Tibial nerve (tissue), 4 donors: ENCODE results near the gene PTPN9. TPM values are rescaled to one million over a fixed set of nuclear protein-coding genes. Genes with fewer than 3 reads are reported as not detected.
"Not testable (repeated sequence)": the region's sequence is repeated elsewhere in the genome, so short reads cannot be mapped to it uniquely, and the experiment has no call there.

Source experiments
- DNase-seq, 2 donors: peaks; one replicate each; pipeline ENCODE4 v3.0.0-alpha.2; 2019; ENCODE audit warnings: low spot score in 2 of 2
- H3K27ac ChIP-seq, 4 donors: fragments of 200-600 bp; sonication (generic) in 3 of 4; one replicate each; pipeline ENCODE4 v1.5.1; 2017 to 2019; ENCODE audit warnings: mild to moderate bottlenecking in 1 of 4
- H3K27me3 ChIP-seq, 2 donors: fragments of 200-600 bp; sonication (generic) in 1 of 2; one replicate each; pipeline versions ENCODE4 v1.5.1 to v1.6.0; 2017 to 2019
- H3K36me3 ChIP-seq, 3 donors: fragments of 200-600 bp; sonication (generic); one replicate each; pipeline ENCODE4 v1.5.1; 2018 to 2019
- H3K4me1 ChIP-seq, 4 donors: fragments of 200-600 bp; sonication (generic) in 3 of 4; one replicate each; pipeline ENCODE4 v1.5.1; 2017 to 2019
- H3K4me3 ChIP-seq, 4 donors: fragments of 200-600 bp; sonication (generic) in 3 of 4; one replicate each; pipeline ENCODE4 v1.5.1; 2017 to 2019; ENCODE audit warnings: mild to moderate bottlenecking in 1 of 4, moderate library complexity in 1 of 4
- H3K9me3 ChIP-seq, 4 donors: fragments of 200-600 bp; sonication (generic) in 3 of 4; one replicate each; pipeline ENCODE4 v1.5.1; 2017 to 2019
- EP300 ChIP-seq, 2 donors: sonication (generic); formaldehyde crosslinking; IDR thresholded peaks; one replicate each; pipeline ENCODE4 v1.6.1; 2017; ENCODE audit warnings: antibody characterized with exemption in 2 of 2, mild to moderate bottlenecking in 1 of 2
- POLR2A ChIP-seq, 2 donors: fragments of 450-650 bp; IDR thresholded peaks; one replicate each; pipeline ENCODE4 v1.6.1; 2017; ENCODE audit warnings: antibody characterized with exemption in 2 of 2, mild to moderate bottlenecking in 2 of 2, moderate library complexity in 2 of 2
- WGBS, 2 donors: methylation state at CpG; one replicate each; pipeline ENCODE4 v1.1.5; 2018; 5-methylcytosine and 5-hydroxymethylcytosine counted together
- total RNA-seq, 4 donors: library from RNA; depleted of rRNA; stranded (reverse); fragments of >200 nt; gene quantifications; one replicate each; pipeline ENCODE4 v1.1.0, GENCODE V29; 2016
- TF ChIP-seq, protein P1 (sequence below), 5 experiments: fragments of 200-600 bp in 3 of 5; fragments of 450-650 bp in 2 of 5; sonication (generic) in 3 of 5; IDR thresholded peaks; one replicate each; pipeline ENCODE4 v1.5.1; 2016 to 2019; ENCODE audit warnings: antibody characterized with exemption in 5 of 5, mild to moderate bottlenecking in 3 of 5, moderate library complexity in 2 of 5

Gene PTPN9
- total RNA-seq, 4 donors from 2014 or later = 24.3 to 45.0 (median 32.0) TPM

DNA sequence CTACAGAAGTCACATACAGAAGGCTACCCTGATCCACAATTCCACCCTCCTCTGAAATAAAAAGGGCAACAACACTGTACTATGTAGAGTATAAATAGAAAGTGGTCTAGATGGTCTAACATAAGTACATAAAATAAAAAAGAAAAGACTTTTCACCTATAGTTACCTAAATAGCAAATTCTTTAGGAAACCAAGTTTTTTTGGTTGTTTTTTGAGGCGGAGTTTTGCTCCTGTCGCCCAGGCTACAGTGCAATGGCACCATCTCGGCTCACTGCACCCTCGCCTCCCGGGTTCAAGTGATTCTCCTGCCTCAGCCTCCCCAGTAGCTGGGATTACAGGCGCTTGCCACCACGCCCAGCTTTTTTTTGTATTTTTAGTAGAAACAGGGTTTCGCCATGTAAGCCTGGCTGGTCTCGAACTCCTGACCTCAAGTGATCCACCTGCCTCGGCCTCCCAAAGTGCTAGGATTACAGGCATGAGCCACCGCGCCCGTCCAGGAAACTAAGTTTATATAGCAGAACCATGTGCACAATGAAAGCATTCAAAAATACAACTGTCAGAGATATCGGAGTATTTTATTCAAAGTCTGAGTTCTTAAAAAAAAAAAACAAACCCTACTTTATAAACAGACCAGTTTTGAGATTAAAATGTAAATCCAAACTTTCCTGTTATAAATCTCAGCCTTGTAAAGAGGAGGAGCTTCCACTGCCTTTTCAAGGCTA lies 129.4 kb downstream of the PTPN9 start:
- DNase-seq = no peak
- Histone ChIP-seq H3K4me1 (peaks cover 0 to 41% (median 18%) of the 10 kb centered on the region in 4 donors), H3K9me3 (no peaks in the 10 kb centered on the region), H3K27me3 (no peaks in the 10 kb centered on the region), H3K4me3 (peak overlapping the region; percentile 68 to 93 (median 89)), H3K36me3 (no peaks in the 10 kb centered on the region), H3K27ac (peak overlapping the region in 2 of 4 donors; percentile 99)
- WGBS, 2 donors = 51 to 53% methylated on average over 14 of the region's 14 CpGs
- TF ChIP-seq, protein P1, sequence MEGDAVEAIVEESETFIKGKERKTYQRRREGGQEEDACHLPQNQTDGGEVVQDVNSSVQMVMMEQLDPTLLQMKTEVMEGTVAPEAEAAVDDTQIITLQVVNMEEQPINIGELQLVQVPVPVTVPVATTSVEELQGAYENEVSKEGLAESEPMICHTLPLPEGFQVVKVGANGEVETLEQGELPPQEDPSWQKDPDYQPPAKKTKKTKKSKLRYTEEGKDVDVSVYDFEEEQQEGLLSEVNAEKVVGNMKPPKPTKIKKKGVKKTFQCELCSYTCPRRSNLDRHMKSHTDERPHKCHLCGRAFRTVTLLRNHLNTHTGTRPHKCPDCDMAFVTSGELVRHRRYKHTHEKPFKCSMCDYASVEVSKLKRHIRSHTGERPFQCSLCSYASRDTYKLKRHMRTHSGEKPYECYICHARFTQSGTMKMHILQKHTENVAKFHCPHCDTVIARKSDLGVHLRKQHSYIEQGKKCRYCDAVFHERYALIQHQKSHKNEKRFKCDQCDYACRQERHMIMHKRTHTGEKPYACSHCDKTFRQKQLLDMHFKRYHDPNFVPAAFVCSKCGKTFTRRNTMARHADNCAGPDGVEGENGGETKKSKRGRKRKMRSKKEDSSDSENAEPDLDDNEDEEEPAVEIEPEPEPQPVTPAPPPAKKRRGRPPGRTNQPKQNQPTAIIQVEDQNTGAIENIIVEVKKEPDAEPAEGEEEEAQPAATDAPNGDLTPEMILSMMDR (IDR thresholded peaks at IDR 0.05) = no peak
- TF ChIP-seq POLR2A (IDR thresholded peaks at IDR 0.05) (no peak), EP300 (IDR thresholded peaks at IDR 0.05) (no peak)

DNA sequence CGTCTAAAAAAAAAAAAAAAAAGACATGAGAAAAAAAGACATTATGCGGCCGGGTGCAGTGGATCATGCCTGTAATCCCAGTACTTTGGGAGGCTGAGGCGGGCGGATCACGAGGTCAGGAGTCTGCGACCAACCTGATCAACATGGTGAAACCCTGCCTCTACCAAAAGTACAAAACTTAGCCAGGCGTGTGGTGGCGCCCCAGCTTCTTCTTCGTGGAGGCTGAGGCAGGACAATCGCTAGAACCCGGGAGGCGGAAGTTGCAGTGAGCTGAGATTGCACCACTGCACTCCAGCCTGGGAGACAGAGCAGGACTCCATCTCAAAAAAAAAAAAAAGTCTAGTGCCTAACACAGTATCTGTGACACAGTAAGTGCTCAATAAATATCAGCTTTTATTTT lies 130.9 kb downstream of the PTPN9 start:
- H3K27ac ChIP-seq, H3K4me3 ChIP-seq, H3K27me3 ChIP-seq, H3K9me3 ChIP-seq, DNase-seq, H3K36me3 ChIP-seq: not testable (repeated sequence)
- peaks cover 0 to 36% (median 17%) of the 10 kb centered on the region in 4 donors for H3K4me1 ChIP-seq
- 84 to 88% methylated on average over 13 of the region's 13 CpGs for WGBS, 2 donors

DNA sequence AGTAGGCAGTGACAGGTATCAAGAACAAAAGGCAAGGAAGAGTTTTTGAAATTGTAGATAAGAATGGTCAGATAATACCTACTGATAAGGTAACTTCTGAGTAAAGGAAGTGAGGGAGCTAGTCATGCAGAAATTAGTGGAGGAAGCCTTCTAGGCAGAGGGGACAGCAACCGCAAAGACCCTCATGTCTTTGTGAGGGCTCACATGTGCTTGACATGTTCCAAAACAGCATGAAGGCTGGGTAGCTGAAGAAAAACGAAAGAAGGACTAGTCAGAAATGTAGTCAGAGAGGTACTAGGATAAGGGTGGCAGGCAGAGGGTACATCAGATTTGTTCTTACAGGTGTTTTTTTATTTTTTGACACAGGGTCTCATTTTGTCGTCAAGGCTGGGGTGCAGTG lies 133.0 kb downstream of the PTPN9 start:
- 79 to 91% methylated on average over 3 of the region's 3 CpGs for WGBS, 2 donors
- Histone ChIP-seq H3K4me1 (peaks cover 0 to 30% (median 13%) of the 10 kb centered on the region in 4 donors), H3K36me3 (peaks cover 0 to 7% (median 0%) of the 10 kb centered on the region in 3 donors), H3K9me3 (no peaks in the 10 kb centered on the region), H3K27me3 (no peaks in the 10 kb centered on the region), H3K4me3 (no peak overlapping the region), H3K27ac (no peak overlapping the region)
- DNase-seq = no peak
- TF ChIP-seq POLR2A (IDR thresholded peaks at IDR 0.05) (no peak), EP300 (IDR thresholded peaks at IDR 0.05) (no peak)
- TF ChIP-seq, protein P1 (IDR thresholded peaks at IDR 0.05) = no peak

DNA sequence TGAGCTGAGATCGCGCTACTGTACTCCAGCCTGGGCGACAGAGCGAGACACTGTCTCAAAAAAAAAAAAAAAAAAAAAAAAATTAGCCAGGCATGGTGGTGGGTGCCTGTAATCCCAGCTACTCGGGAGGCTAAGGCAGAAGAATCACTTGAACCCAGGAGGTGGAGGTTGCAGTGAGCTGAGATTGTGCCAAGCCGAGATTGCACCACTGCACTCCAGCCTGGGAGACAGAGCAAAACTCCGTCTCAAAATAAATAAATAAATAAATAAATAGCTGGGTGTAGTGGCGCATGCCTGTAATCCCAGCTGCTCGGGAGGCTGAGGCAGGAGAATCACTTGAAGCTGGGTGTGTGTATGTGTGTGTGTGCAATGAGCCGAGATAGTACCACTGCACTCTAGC lies 133.8 kb downstream of the PTPN9 start:
- peaks cover 0 to 29% (median 12%) of the 10 kb centered on the region in 4 donors for H3K4me1 ChIP-seq
- not testable (repeated sequence) for H3K27me3 ChIP-seq, H3K4me3 ChIP-seq, H3K36me3 ChIP-seq, H3K9me3 ChIP-seq, DNase-seq, H3K27ac ChIP-seq
- 92% methylated on average over 10 of the region's 10 CpGs for WGBS, 2 donors

DNA sequence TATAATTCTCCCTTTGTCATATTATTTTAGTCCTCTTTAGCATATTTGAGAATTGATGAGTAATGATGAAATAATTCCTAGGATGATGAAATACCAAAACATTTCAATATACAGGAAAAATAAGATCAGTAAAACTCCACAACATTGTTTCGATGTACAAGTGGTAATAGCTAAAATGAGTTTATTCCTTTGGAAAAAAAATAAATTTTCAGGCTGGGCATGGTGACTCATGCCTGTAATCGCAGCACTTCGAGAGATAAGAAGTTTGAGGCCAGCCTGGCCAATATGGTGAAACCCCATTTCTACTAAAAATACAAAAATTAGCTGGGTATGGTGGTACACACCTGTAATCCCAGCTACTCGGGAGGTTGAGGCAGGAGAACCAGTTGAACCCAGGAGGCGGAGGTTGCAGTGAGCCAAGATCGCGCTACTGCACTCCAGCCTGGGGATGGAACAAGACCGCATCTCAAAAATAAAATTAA lies 135.1 kb downstream of the PTPN9 start:
- H3K9me3 ChIP-seq, DNase-seq, H3K27me3 ChIP-seq, H3K4me3 ChIP-seq, H3K36me3 ChIP-seq, H3K27ac ChIP-seq: not testable (repeated sequence)
- WGBS, 2 donors = 86 to 92% methylated on average over 8 of the region's 8 CpGs
- H3K4me1 ChIP-seq = peaks cover 0 to 16% (median 4%) of the 10 kb centered on the region in 4 donors

DNA sequence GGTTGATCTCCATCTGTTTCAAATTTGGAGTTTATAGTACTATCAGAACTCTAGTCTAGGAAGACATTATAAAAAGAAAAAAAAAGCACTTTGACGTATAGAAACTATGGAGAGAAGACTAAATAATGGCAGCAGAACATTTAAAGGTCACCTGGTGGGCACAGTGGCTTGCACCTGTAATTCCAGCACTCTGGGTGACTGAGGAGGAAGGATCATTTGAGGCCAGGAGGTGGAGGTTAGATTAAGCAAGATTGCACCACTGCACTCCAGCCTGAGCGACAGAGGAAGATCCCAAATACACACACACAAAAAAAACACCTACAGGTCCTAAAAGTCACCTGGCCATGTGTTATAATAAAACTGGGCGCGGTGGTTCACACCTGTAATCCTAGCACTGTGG lies 141.4 kb downstream of the PTPN9 start:
- TF ChIP-seq EP300 (IDR thresholded peaks at IDR 0.05) = no peak
- TF ChIP-seq, protein P1 (IDR thresholded peaks at IDR 0.05) = no peak
- TF ChIP-seq POLR2A (IDR thresholded peaks at IDR 0.05) = no peak
- H3K27me3 ChIP-seq = no peaks in the 10 kb centered on the region
- 90 to 94% methylated on average over 4 of the region's 4 CpGs for WGBS, 2 donors
- H3K4me3 ChIP-seq = no peak overlapping the region
- no peaks in the 10 kb centered on the region for H3K9me3 ChIP-seq
- peaks cover 0 to 14% (median 2%) of the 10 kb centered on the region in 3 donors for H3K36me3 ChIP-seq
- H3K4me1 ChIP-seq = peaks cover 0 to 5% (median 0%) of the 10 kb centered on the region in 4 donors
- DNase-seq = no peak
- no peak overlapping the region for H3K27ac ChIP-seq
